Prostate gland (tissue), 2 donors: ENCODE results near the gene LYVE1. TPM values are rescaled to one million over a fixed set of nuclear protein-coding genes. Genes with fewer than 3 reads are reported as not detected.

Experiments used
- DNase-seq: peaks from one replicate; pipeline ENCODE4 v3.0.0-alpha.2; 2019; ENCODE audit warnings: low spot score
- H3K27ac ChIP-seq, 2 donors: fragments of 200-600 bp; sonication (generic); 2 replicates each; pipeline ENCODE4 v1.5.1; 2017 to 2019
- H3K27me3 ChIP-seq: fragments of 200-600 bp; sonication (generic); replicated peaks from 2 replicates; pipeline ENCODE4 v1.5.1; 2019; ENCODE audit not compliant: insufficient read depth
- H3K36me3 ChIP-seq, 2 donors: fragments of 200-600 bp; sonication (generic); 1 replicate in 1 of 2; 2 replicates in 1 of 2; pipeline versions ENCODE4 v1.5.1 to v1.8.1; 2017 to 2019
- H3K4me1 ChIP-seq: fragments of 200-600 bp; sonication (generic); replicated peaks from 2 replicates; pipeline ENCODE4 v1.5.1; 2019
- H3K4me3 ChIP-seq, 2 donors: fragments of 200-600 bp; sonication (generic); 2 replicates each; pipeline ENCODE4 v1.5.1; 2017 to 2019
- H3K9me3 ChIP-seq: fragments of 200-600 bp; sonication (generic); 2 replicates; pipeline ENCODE4 v1.5.1; 2017
- POLR2A ChIP-seq: fragments of 450-650 bp; IDR thresholded peaks from one replicate; pipeline ENCODE4 v1.6.1; 2016; ENCODE audit warnings: antibody characterized with exemption, mild to moderate bottlenecking
- POLR2AphosphoS5 ChIP-seq: sonication (generic); formaldehyde crosslinking; IDR thresholded peaks from one replicate; pipeline ENCODE4 v1.6.1; 2017; ENCODE audit warnings: antibody characterized with exemption
- WGBS: methylation state at CpG from one replicate; pipeline ENCODE4 v1.1.5; 2018; 5-methylcytosine and 5-hydroxymethylcytosine counted together
- intact Hi-C: fragments of 100-400 bp; cut with DNase I; formaldehyde crosslinking; loops from one replicate; pipeline ENCODE4 v1.14.2; 2022
- total RNA-seq, 2 donors: library from RNA; depleted of rRNA; stranded (reverse); fragments of >200 nt; gene quantifications; one replicate each; pipeline ENCODE4 v1.1.0, GENCODE V29; 2016
- TF ChIP-seq, protein P1 (sequence below), 4 experiments: fragments of 200-600 bp in 2 of 4; fragments of 450-650 bp in 2 of 4; sonication (generic) in 2 of 4; IDR thresholded peaks; 1 replicate in 3 of 4; 2 replicates in 1 of 4; pipeline ENCODE4 v1.5.1; 2016 to 2019; ENCODE audit warnings: antibody characterized with exemption in 4 of 4, mild to moderate bottlenecking in 2 of 4, moderate library complexity in 2 of 4

LYVE1 gene
- total RNA-seq, 2 donors from 2014 or later, result 2.5 to 9.8 TPM

- 83% methylated on average over 2 of the region's 2 CpGs for WGBS
- no peak for TF ChIP-seq POLR2A
- TF ChIP-seq POLR2AphosphoS5, result no peak
- TF ChIP-seq, protein P1, sequence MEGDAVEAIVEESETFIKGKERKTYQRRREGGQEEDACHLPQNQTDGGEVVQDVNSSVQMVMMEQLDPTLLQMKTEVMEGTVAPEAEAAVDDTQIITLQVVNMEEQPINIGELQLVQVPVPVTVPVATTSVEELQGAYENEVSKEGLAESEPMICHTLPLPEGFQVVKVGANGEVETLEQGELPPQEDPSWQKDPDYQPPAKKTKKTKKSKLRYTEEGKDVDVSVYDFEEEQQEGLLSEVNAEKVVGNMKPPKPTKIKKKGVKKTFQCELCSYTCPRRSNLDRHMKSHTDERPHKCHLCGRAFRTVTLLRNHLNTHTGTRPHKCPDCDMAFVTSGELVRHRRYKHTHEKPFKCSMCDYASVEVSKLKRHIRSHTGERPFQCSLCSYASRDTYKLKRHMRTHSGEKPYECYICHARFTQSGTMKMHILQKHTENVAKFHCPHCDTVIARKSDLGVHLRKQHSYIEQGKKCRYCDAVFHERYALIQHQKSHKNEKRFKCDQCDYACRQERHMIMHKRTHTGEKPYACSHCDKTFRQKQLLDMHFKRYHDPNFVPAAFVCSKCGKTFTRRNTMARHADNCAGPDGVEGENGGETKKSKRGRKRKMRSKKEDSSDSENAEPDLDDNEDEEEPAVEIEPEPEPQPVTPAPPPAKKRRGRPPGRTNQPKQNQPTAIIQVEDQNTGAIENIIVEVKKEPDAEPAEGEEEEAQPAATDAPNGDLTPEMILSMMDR (IDR thresholded peaks at IDR 0.05), result no peak
- no peak for DNase-seq
These were observed 4.1 kb upstream of the LYVE1 start for GRCh38 chr11:10572533-10572932.

GRCh38 chr11:10567446-10567845 lies 1.0 kb downstream of the LYVE1 start:
- intact Hi-C loops, result no loop called here
- H3K27ac ChIP-seq, result no peak overlapping the region

More at GRCh38 chr11:10572533-10572932, 4.1 kb upstream of the LYVE1 start:
- intact Hi-C loops, result no loop called here
- H3K27me3 ChIP-seq, result no peaks in the 10 kb centered on the region
- H3K9me3 ChIP-seq, result no peaks in the 10 kb centered on the region
- H3K36me3 ChIP-seq, result no peaks in the 10 kb centered on the region
- no peaks in the 10 kb centered on the region for H3K4me1 ChIP-seq
- no peak overlapping the region for H3K27ac ChIP-seq
- no peak overlapping the region for H3K4me3 ChIP-seq

DNA sequence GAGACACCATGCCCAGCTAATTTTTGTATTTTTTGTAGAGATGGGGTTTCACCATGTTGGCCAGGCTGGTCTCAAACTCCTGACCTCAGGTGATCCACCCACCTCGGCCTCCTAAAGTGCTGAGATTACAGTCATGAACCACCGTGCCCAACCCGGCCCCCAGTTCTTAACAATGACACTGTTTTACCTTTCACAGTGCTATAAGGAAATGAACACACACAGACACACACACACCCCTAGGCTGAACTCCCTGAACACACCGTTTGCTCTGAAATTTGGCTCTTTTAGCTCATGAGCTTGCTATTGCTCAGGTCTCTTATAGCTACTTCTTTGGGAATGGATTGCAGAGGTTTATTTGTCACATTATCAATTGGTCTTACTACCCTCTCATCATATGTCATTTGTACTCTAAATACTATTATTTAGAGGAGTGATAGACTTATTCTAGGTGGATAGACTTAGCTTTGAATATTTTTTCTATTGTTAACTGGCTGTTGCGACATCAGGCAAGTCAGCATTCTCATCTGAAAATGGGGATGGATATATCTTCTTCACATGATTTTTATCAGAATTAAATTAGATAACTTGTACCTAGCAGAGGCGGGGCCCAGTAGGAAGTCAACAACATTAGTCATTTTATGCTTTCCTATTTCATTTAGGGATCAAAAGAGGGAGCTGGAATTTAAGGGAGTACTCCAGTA lies 2.1 kb downstream of the LYVE1 start:
- H3K4me3 ChIP-seq, result no peak overlapping the region
- 75% methylated on average over 6 of the region's 6 CpGs for WGBS
- intact Hi-C loops, result no loop called here
- TF ChIP-seq POLR2AphosphoS5 (no peak), POLR2A (no peak)
- TF ChIP-seq, protein P1 (IDR thresholded peaks at IDR 0.05), result no peak
- H3K9me3 ChIP-seq, result no peaks in the 10 kb centered on the region
- H3K36me3 ChIP-seq, result no peaks in the 10 kb centered on the region
- H3K4me1 ChIP-seq, result no peaks in the 10 kb centered on the region
- no peak overlapping the region for H3K27ac ChIP-seq
- no peak for DNase-seq
- no peaks in the 10 kb centered on the region for H3K27me3 ChIP-seq

More at GRCh38 chr11:10567446-10567845, 1.0 kb downstream of the LYVE1 start:
- no peak for DNase-seq
- Histone ChIP-seq H3K9me3 (no peaks in the 10 kb centered on the region), H3K36me3 (no peaks in the 10 kb centered on the region), H3K27me3 (no peaks in the 10 kb centered on the region), H3K4me1 (no peaks in the 10 kb centered on the region), H3K4me3 (no peak overlapping the region)
- 84% methylated on average over 2 of the region's 2 CpGs for WGBS
- no peak for TF ChIP-seq POLR2A
- no peak for TF ChIP-seq POLR2AphosphoS5
- TF ChIP-seq, protein P1 (IDR thresholded peaks at IDR 0.05), result no peak

DNA sequence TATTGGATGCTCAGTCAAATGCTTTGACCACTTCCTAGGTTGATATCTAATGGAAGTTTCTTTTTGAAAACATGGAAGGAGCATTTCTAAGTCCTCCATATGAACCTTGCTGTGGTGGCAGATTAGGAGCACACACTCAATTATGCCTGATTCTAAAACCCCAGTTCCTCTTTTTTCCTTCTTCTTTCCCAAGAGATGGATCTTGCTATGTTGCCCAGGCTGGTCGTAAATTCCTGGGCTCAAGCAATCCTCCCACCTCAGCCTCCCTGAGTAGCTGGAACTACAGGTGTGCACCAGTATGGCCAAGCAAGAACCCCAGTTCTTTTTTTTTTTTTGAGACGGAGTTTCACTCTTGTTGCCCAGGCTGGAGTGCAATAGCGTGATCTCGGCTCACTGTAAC lies 3.0 kb downstream of the LYVE1 start:
- intact Hi-C loops, result no loop called here

More for the DNA sequence above, 3.0 kb downstream of the LYVE1 start:
- Histone ChIP-seq H3K27ac (no peak overlapping the region), H3K9me3 (no peaks in the 10 kb centered on the region), H3K27me3 (no peaks in the 10 kb centered on the region), H3K4me3 (no peak overlapping the region), H3K4me1 (no peaks in the 10 kb centered on the region), H3K36me3 (no peaks in the 10 kb centered on the region)
- TF ChIP-seq, protein P1 (IDR thresholded peaks at IDR 0.05), result no peak
- TF ChIP-seq POLR2AphosphoS5 (no peak), POLR2A (no peak)
- no peak for DNase-seq
- 98% methylated on average over 4 of the region's 4 CpGs for WGBS
